ENCODE measurements around the gene TSGA10. TPM values are rescaled to one million over a fixed set of nuclear protein-coding genes. Genes with fewer than 3 reads are reported as not detected.
"Not testable (repeated sequence)": the region's sequence is repeated elsewhere in the genome, so short reads cannot be mapped to it uniquely, and the experiment has no call there.

The TSGA10 gene
- polyA plus RNA-seq, 4 donors, result 2.2 to 10.2 (median 2.3) TPM

GRCh38 chr2:99072551-99072950 is 82.2 kb downstream of the TSGA10 start:
- Histone ChIP-seq H3K4me1 (ENCODE audit: control insufficient read depth in 3 of 3, insufficient read depth in 2 of 3, low read depth in 1 of 3, low read length in 2 of 3) (no peaks in the 10 kb centered on the region), H3K36me3 (ENCODE audit: control insufficient read depth in 3 of 3, insufficient read depth in 2 of 3, low read depth in 1 of 3, low read length in 3 of 3) (no peaks in the 10 kb centered on the region), H3K27ac (ENCODE audit: low read depth in 1 of 3, low read length in 2 of 3) (no peak overlapping the region), H3K27me3 (ENCODE audit: control insufficient read depth in 3 of 3, insufficient read depth in 3 of 3, low read length in 3 of 3) (peaks cover 0 to 2% (median 0%) of the 10 kb centered on the region in 3 donors), H3K9me3 (ENCODE audit: control insufficient read depth in 2 of 2, insufficient read depth in 1 of 2, low read depth in 1 of 2, low read length in 1 of 2) (no peaks in the 10 kb centered on the region), H3K4me3 (ENCODE audit: low read depth in 1 of 3, low read length in 3 of 3) (no peak overlapping the region)
- WGBS, 3 donors, result 77 to 93% (median 89%) methylated on average over 1 of the region's 1 CpG
- FAIRE-seq, result no peak
- no peak for DNase-seq

GRCh38 chr2:99067871-99068625 is 86.7 kb downstream of the TSGA10 start:
- Histone ChIP-seq H3K4me1 (ENCODE audit: control insufficient read depth in 3 of 3, insufficient read depth in 2 of 3, low read depth in 1 of 3, low read length in 2 of 3) (peaks cover 0 to 10% (median 0%) of the 10 kb centered on the region in 3 donors), H3K36me3 (ENCODE audit: control insufficient read depth in 3 of 3, insufficient read depth in 2 of 3, low read depth in 1 of 3, low read length in 3 of 3) (no peaks in the 10 kb centered on the region), H3K27me3 (ENCODE audit: control insufficient read depth in 3 of 3, insufficient read depth in 3 of 3, low read length in 3 of 3) (no peaks in the 10 kb centered on the region), H3K4me3 (ENCODE audit: low read depth in 1 of 3, low read length in 3 of 3) (no peak overlapping the region), H3K9me3 (ENCODE audit: control insufficient read depth in 2 of 2, insufficient read depth in 1 of 2, low read depth in 1 of 2, low read length in 1 of 2) (no peaks in the 10 kb centered on the region), H3K27ac (ENCODE audit: low read depth in 1 of 3, low read length in 2 of 3) (no peak overlapping the region)
- FAIRE-seq (no peak), DNase-seq (no peak)
- 56 to 67% (median 60%) methylated on average over 3 of the region's 3 CpGs for WGBS, 3 donors

GRCh38 chr2:99066075-99066958 is 88.4 kb downstream of the TSGA10 start:
- peaks cover 0 to 10% (median 0%) of the 10 kb centered on the region in 3 donors for H3K4me1 ChIP-seq (ENCODE audit: control insufficient read depth in 3 of 3, insufficient read depth in 2 of 3, low read depth in 1 of 3, low read length in 2 of 3)
- whole genome bisulfite sequencing, 3 donors, result 19 to 34% (median 25%) methylated on average over 3 of the region's 3 CpGs
- FAIRE-seq (no peak), DNase-seq (peak; percentile 71 to 77)
- H3K27ac ChIP-seq (ENCODE audit: low read depth in 1 of 3, low read length in 2 of 3), result peak overlapping the region; percentile 84 to 90 (median 86)
- H3K27me3 ChIP-seq (ENCODE audit: control insufficient read depth in 3 of 3, insufficient read depth in 3 of 3, low read length in 3 of 3), result no peaks in the 10 kb centered on the region
- H3K4me3 ChIP-seq (ENCODE audit: low read depth in 1 of 3, low read length in 3 of 3), result no peak overlapping the region
- H3K9me3 ChIP-seq (ENCODE audit: control insufficient read depth in 2 of 2, insufficient read depth in 1 of 2, low read depth in 1 of 2, low read length in 1 of 2), result no peaks in the 10 kb centered on the region
- H3K36me3 ChIP-seq (ENCODE audit: control insufficient read depth in 3 of 3, insufficient read depth in 2 of 3, low read depth in 1 of 3, low read length in 3 of 3), result no peaks in the 10 kb centered on the region

- not testable (repeated sequence) for H3K27ac ChIP-seq (ENCODE audit: low read depth in 1 of 3, low read length in 2 of 3); H3K9me3 ChIP-seq (ENCODE audit: control insufficient read depth in 2 of 2, insufficient read depth in 1 of 2, low read depth in 1 of 2, low read length in 1 of 2); DNase-seq; H3K4me3 ChIP-seq (ENCODE audit: low read depth in 1 of 3, low read length in 3 of 3); FAIRE-seq; H3K27me3 ChIP-seq (ENCODE audit: control insufficient read depth in 3 of 3, insufficient read depth in 3 of 3, low read length in 3 of 3); H3K36me3 ChIP-seq (ENCODE audit: control insufficient read depth in 3 of 3, insufficient read depth in 2 of 3, low read depth in 1 of 3, low read length in 3 of 3); H3K4me1 ChIP-seq (ENCODE audit: control insufficient read depth in 3 of 3, insufficient read depth in 2 of 3, low read depth in 1 of 3, low read length in 2 of 3)
- 96 to 98% (median 96%) methylated on average over 6 of the region's 6 CpGs for WGBS, 3 donors
Measured at GRCh38 chr2:99049187-99049586, 105.6 kb downstream of the TSGA10 start.

DNA sequence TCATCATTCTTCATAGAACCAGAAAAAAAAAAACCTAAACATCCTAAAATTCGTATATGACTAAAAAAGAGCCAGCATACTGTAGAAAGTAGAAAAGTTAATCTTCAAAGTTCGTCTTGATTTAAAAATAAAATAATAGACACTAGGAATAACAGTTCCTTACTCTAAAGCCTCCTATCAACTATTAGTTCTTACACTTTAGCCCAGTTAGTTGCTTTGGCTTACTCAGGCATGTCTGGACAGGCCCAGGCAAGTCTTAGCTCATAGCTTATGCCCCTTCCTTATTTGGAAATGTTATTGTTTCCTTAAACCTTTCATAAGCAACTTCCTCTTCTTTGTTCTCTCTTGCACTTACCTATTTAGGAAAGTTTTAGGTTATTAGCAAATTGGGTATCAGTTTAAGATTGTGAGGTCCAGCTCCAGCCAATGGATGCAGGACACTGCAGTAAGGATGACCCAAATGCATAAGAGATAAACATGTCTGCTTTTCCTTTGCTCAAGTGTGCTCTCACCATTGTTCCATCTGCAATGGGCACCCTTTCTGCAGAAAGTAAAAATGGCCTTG is 113.9 kb downstream of the TSGA10 start:
- 83 to 89% (median 87%) methylated on average over 2 of the region's 2 CpGs for WGBS, 3 donors

DNA sequence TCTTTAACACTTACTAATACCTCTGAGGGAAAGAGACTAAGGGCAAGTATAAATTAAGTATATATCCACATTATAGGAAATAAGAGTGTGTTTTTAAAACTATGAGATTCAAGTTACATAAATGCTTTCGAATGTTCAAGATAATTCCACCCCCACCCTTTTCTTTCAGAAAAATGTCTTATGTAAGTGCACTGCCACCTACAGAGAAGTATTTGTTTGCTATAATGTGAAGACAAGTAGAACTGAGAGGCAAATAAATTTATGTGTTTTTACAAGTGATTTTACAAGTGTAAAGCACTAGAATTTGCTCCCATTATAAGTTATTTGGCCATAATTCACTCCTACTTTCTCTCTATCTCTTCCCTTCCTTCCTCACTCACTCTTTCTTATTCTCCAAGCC is 118.8 kb downstream of the TSGA10 start:
- H3K4me1 ChIP-seq (ENCODE audit: control insufficient read depth in 3 of 3, insufficient read depth in 2 of 3, low read depth in 1 of 3, low read length in 2 of 3), result no peaks in the 10 kb centered on the region
- no peak overlapping the region for H3K27ac ChIP-seq (ENCODE audit: low read depth in 1 of 3, low read length in 2 of 3)
- H3K36me3 ChIP-seq (ENCODE audit: control insufficient read depth in 3 of 3, insufficient read depth in 2 of 3, low read depth in 1 of 3, low read length in 3 of 3), result no peaks in the 10 kb centered on the region
- H3K9me3 ChIP-seq (ENCODE audit: control insufficient read depth in 2 of 2, insufficient read depth in 1 of 2, low read depth in 1 of 2, low read length in 1 of 2), result no peaks in the 10 kb centered on the region
- no peak overlapping the region for H3K4me3 ChIP-seq (ENCODE audit: low read depth in 1 of 3, low read length in 3 of 3)
- DNase-seq (no peak), FAIRE-seq (no peak)
- no peaks in the 10 kb centered on the region for H3K27me3 ChIP-seq (ENCODE audit: control insufficient read depth in 3 of 3, insufficient read depth in 3 of 3, low read length in 3 of 3)
- WGBS, 3 donors, result 84 to 85% (median 84%) methylated on average over 1 of the region's 1 CpG

More for the DNA sequence above, 113.9 kb downstream of the TSGA10 start:
- not testable (repeated sequence) for H3K4me3 ChIP-seq (ENCODE audit: low read depth in 1 of 3, low read length in 3 of 3); H3K27ac ChIP-seq (ENCODE audit: low read depth in 1 of 3, low read length in 2 of 3); FAIRE-seq; H3K4me1 ChIP-seq (ENCODE audit: control insufficient read depth in 3 of 3, insufficient read depth in 2 of 3, low read depth in 1 of 3, low read length in 2 of 3); H3K9me3 ChIP-seq (ENCODE audit: control insufficient read depth in 2 of 2, insufficient read depth in 1 of 2, low read depth in 1 of 2, low read length in 1 of 2); H3K36me3 ChIP-seq (ENCODE audit: control insufficient read depth in 3 of 3, insufficient read depth in 2 of 3, low read depth in 1 of 3, low read length in 3 of 3); H3K27me3 ChIP-seq (ENCODE audit: control insufficient read depth in 3 of 3, insufficient read depth in 3 of 3, low read length in 3 of 3); DNase-seq

DNA sequence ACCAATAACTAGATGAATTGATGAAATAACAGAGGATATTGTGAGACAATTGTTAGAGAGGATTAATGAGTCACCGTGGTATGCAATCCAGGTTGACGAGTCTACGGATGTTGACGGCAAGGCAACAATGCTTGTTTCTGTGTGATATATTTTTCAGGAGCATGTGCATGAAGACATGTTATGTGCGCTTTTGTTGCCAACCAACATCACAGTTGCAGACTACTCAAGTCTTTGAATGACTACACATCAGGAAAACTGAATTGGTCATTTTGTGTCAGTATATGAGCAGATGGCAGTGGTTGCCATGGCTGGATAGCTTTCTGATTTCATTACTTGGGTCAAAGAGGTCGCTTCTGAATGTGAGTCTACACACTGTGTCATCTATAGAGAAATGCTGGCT is 122.0 kb downstream of the TSGA10 start:
- Histone ChIP-seq H3K27me3 (ENCODE audit: control insufficient read depth in 3 of 3, insufficient read depth in 3 of 3, low read length in 3 of 3) (no peaks in the 10 kb centered on the region), H3K4me3 (ENCODE audit: low read depth in 1 of 3, low read length in 3 of 3) (no peak overlapping the region), H3K27ac (ENCODE audit: low read depth in 1 of 3, low read length in 2 of 3) (no peak overlapping the region), H3K36me3 (ENCODE audit: control insufficient read depth in 3 of 3, insufficient read depth in 2 of 3, low read depth in 1 of 3, low read length in 3 of 3) (no peaks in the 10 kb centered on the region), H3K9me3 (ENCODE audit: control insufficient read depth in 2 of 2, insufficient read depth in 1 of 2, low read depth in 1 of 2, low read length in 1 of 2) (no peaks in the 10 kb centered on the region), H3K4me1 (ENCODE audit: control insufficient read depth in 3 of 3, insufficient read depth in 2 of 3, low read depth in 1 of 3, low read length in 2 of 3) (no peaks in the 10 kb centered on the region)
- WGBS, 3 donors, result 85 to 91% (median 91%) methylated on average over 6 of the region's 6 CpGs
- no peak for DNase-seq
- no peak for FAIRE-seq

GRCh38 chr2:99032001-99032400 is 122.7 kb downstream of the TSGA10 start:
- H3K27me3 ChIP-seq (ENCODE audit: control insufficient read depth in 3 of 3, insufficient read depth in 3 of 3, low read length in 3 of 3), result no peaks in the 10 kb centered on the region
- FAIRE-seq (no peak), DNase-seq (no peak)
- 70 to 77% (median 70%) methylated on average over 2 of the region's 2 CpGs for WGBS, 3 donors
- no peaks in the 10 kb centered on the region for H3K9me3 ChIP-seq (ENCODE audit: control insufficient read depth in 2 of 2, insufficient read depth in 1 of 2, low read depth in 1 of 2, low read length in 1 of 2)
- no peak overlapping the region for H3K4me3 ChIP-seq (ENCODE audit: low read depth in 1 of 3, low read length in 3 of 3)
- H3K4me1 ChIP-seq (ENCODE audit: control insufficient read depth in 3 of 3, insufficient read depth in 2 of 3, low read depth in 1 of 3, low read length in 2 of 3), result no peaks in the 10 kb centered on the region
- no peaks in the 10 kb centered on the region for H3K36me3 ChIP-seq (ENCODE audit: control insufficient read depth in 3 of 3, insufficient read depth in 2 of 3, low read depth in 1 of 3, low read length in 3 of 3)
- H3K27ac ChIP-seq (ENCODE audit: low read depth in 1 of 3, low read length in 2 of 3), result no peak overlapping the region
